Left colon (tissue), 2 donors: ENCODE results near the gene PRSS57. TPM values are rescaled to one million over a fixed set of nuclear protein-coding genes. Genes with fewer than 3 reads are reported as not detected.
A peak's percentile ranks its signal among the peaks of the same experiment; 100 is the strongest.

Experiments
- ATAC-seq: fragments of 200-7000 bp; cut with Tn5 transposase; one replicate; pipeline ENCODE4 v1.9.1; 2020; ENCODE audit warnings: mild to moderate bottlenecking, moderate library complexity
- DNase-seq, 2 donors: peaks; one replicate each; pipeline ENCODE4 v3.0.0-alpha.2; 2020
- intact Hi-C, 2 donors: fragments of 100-400 bp; cut with DNase I in 1 of 2; cut with micrococcal nuclease in 1 of 2; formaldehyde crosslinking; loops; one replicate each; pipeline versions ENCODE4 v1.11.2 to v1.14.0; 2022; cut with DNase I, micrococcal nuclease
- total RNA-seq, 2 donors: library from RNA; stranded (reverse); fragmentation: NEBNext Ultra II Directional; extraction: Animal tissue kit (Norgen Biotek cat#: 25700); gene quantifications; one replicate each; pipeline ENCODE4 v1.2.1, GENCODE V29; 2021
- donor health status: DM: no; HTN: no; CAD: no.
- donor health status: DM: yes; HTN: yes; CAD: no.

PRSS57 gene
- total RNA-seq, 2 donors from 2014 or later = not detected

DNA sequence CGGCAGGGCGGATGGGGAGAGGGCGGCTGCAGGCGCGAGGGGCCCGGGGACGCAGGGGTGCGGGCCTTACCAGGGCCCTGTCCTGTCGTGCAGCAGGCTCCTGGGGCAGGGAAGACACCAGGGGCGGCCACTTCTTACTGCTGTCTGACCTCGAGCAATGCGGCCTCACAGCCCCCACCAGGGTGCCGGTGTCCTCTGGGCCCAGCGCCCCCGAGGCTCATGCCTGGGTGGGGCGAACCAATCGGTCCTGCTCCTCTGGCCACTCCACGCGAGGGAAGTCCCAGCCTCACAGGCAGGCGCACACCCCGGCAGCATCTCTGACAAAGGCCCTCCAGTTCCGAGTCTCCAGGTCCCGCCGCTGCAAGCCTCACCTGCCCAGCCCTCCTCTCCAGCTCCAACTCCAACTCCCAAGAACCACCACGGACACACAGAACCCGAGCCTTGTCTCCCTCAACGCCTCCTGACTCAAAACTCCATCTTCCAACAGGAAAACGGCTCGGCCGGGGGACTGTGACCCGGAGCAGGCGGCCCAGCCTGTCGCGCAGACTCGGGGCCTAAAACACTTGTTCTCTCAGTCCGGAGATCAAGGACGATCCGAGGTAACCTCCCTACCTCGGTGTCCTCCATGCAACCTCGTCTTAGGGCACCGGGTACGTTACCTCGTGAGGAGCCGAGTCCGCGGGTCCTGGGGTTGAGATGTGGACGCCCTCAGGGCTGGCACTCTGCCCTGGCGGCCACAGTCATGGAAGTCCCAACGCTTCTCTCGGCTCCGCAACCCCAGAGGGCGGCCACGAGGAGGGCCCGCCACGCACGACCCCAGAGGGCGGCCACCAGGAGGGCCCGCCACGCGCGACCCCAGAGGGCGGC lies 49.1 kb downstream of the PRSS57 start:
- intact Hi-C loops = no loop called here
- ATAC-seq (peak; percentile 2), DNase-seq (no peak)

DNA sequence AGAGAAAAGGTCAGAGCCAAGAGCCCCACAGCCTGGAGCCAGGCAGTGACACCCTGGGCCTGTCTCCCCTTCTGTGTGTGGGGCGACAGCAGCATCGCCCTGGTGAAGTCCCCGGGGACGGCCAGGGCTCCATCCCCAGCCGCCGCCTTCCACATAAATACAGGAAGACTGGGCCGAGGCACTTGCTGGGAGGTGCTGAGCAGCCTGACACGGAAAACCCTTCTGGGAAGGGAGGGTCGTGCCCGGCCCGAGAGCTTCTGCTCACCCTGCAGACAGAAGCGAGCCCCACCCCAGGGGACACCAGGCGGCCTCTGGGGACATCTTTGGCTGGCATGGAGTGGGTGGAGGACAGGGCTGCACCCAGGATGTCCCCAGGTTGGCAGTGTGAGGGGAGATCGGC lies 50.5 kb downstream of the PRSS57 start:
- no peak for ATAC-seq
- DNase-seq = no peak
- intact Hi-C loops = no loop called here

DNA sequence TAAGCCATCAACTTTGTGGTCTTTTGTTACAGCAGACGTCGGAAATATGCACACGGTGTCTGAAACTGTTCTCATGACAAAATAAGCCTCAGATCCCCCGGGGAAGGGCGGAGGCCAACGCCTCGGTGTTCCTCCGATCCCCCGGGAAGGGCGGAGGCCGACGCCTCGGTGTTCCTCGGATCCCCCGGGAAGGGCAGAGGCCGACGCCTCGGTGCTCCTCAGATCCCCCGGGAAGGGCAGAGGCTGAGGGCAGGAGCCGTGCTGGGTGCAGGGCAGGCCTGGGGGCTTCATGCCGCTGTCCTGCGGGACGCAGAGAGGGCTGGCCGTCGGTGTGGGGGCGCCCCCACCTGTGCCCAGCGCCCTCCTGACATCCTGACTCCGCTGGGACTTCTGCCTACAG lies 50.9 kb downstream of the PRSS57 start:
- intact Hi-C loops = no loop called here
- DNase-seq (no peak), ATAC-seq (no peak)

DNA sequence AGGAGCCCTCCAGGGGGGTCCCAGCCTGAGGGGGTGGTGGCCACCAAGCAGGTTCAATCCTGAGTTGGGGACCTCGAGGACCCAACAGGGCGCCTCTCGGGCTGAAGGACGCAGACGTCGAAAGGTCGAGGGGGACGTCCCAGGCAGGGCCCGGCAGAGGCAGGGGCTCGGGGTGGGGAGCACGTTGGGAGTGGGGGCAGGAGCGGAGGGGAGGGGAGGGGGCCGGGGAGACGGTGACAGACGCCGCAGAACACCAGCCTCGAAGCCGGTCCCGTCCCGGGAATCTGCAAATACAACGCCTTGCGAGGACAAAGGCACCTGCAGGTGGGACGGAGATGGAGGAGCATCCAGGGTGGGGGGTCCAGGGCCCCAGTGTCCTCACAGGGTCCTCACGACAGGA lies 51.5 kb downstream of the PRSS57 start:
- DNase-seq (no peak), ATAC-seq (no peak)
- intact Hi-C loops = no loop called here

DNA sequence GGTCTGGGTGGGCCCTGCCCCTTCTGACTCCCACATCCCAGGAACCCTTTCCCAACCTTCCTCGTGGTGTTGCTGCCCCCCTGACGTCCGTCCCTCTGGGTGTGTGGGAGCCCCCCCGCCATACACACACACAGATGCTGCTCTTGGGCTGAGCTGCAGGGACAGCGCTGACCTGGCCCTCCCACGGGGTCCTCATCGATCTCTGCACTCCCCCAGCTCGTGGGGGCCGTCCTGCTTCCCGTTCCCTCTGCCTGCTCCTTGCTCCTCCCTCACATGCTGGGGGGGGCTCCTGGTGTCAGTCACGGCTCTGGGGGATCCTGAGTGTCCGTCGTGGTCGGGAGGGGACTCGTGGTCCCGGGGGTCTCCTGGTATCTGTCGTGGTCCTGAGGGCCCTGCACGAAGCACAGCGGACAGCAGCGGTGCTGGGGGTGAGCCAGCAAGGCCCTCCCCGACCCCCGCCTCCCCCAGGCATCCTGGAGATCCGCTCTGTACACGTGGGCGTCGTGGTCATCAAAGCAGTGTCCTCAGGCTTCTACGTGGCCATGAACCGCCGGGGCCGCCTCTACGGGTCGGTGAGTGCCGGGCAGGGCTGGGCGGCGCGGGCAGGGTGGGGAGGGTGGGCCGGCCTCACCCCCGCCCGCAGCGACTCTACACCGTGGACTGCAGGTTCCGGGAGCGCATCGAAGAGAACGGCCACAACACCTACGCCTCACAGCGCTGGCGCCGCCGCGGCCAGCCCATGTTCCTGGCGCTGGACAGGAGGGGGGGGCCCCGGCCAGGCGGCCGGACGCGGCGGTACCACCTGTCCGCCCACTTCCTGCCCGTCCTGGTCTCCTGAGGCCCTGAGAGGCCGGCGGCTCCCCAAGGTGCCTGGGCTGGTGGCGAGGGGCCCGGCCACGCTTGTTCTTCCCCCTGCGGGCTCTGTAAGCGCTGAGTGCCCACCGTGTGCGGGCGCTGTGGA lies 52.2 kb downstream of the PRSS57 start:
- no peak for DNase-seq
- ATAC-seq = no peak
- intact Hi-C loops = no loop called here

DNA sequence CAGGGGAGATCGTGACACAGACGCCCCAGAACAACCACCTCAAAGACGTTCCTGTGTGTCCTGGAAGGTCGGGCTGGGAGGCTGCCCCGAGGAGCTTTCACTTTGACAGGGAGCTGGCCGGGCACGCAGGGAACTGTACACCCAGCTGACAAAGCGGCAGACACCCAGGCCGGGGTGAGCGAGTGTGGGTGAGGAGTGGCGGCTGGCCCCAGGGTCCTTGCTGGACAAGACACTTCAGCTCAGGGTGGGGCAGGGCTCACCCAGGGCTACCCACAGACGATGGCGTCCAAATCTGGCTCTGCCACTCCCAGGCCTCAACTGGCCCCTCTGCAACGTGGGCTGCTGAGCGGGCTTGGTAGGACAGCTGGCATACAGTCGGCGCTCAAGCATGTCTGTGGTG lies 53.5 kb downstream of the PRSS57 start:
- intact Hi-C loops = no loop called here
- ATAC-seq = no peak
- DNase-seq = no peak

DNA sequence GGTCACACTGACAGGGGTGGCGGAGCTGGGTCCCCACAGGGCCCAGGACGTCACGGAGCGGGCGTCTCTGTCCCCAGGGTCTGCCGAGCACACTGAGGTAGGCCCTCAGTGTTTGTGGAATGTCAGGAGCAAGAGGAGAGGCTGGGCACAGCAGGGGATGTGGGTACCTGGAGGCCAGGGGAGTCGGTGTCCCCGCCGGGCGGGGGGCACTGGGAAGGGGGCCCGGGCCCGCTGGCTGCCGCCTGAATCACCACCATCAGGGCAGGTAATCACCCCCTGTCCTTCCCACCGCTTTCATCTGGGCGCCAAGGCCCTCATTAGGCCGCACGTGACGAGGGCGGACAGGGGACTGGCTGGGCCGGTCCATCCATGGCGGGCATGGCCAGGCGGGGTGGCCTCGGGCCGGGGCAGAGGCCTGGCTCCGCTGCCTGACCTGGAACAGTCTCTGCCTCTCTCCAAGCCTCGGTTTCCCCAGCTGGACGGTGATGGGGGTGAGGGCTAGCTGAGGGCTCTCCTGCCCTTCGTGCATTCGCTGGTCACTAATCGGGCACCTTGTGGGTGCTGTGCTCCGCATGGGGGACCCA lies 54.6 kb downstream of the PRSS57 start:
- intact Hi-C loops = no loop called here
- ATAC-seq = no peak
- DNase-seq = no peak

DNA sequence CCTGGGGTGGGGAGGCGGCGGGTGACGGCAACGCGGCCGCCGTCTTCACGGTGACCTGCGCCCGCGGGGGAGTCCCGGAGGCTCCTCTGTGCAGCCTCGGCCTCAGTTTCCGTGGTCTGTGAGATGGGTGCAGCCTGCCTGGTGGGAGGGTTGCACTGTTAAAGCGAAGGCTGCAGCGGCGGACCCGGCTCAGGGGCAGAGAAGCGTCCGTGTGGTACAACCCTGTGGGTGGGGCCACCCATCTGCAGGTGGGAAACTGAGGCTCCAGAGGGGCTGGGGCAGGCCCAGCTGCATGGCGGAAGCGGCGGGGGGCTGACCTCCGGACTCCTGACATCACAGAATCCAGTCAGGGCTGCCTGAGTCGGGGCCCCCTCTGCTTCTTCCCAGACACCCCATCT lies 55.1 kb downstream of the PRSS57 start:
- DNase-seq (no peak), ATAC-seq (no peak)
- intact Hi-C loops = no loop called here

DNA sequence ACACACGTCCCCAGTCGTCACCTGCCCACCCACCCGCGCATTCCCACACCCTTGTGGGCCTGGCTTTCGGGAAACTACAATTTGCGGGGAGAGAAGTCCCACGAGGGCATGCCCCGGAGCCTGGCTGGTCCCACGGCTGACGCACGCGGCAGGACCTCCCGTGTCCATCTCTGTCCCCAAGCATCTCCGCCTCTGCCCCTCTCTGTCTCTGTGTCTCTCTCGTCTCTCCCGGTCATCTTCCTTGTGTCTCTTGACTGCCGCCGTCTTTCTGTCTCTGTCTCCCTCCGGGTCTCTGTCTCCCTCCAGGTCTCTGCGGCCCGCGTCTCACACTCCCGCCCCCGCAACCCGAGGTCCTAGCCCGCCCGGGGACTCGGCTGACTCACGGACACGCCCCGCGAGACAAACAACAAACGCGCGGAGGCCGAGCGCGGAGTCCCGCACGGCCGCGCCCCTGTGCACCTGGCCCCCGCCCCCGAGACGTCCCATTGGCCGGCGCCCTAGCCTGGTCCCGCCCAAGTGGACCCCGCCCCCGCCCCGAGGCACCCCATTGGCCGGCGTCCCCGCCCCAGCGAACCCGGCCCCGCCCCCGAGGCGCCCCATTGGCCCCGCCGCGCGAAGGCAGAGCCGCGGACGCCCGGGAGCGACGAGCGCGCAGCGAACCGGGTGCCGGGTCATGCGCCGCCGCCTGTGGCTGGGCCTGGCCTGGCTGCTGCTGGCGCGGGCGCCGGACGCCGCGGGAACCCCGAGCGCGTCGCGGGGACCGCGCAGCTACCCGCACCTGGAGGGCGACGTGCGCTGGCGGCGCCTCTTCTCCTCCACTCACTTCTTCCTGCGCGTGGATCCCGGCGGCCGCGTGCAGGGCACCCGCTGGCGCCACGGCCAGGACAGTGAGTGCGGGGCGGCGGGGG lies 55.7 kb downstream of the PRSS57 start, which contains the start of gene FGF22:
TSS of gene FGF22 (plus strand) at position 627 of the 908 bp plus-strand sequence. CDS start at position 674, 47 bp downstream.
- peak; percentile 95 for ATAC-seq
- intact Hi-C loops = no loop called here
- peak; percentile 92 to 98 for DNase-seq

DNA sequence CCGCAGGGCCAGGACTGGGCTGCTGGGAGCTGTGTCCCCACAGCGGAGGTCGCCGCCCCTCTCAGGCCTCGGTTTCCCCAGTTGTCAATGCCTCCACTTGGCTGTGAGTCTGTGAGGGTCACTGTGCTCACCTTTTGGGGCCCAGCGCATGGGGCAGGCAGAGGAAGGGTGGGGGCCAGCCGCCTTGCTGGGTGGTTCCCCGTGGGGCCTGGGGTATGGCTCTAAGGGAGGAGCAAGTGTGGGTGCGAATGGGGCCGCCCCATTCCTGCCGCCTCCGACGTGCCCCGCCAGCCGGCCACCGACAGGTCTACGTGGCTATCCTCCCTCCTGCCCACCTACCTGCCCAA lies 56.4 kb downstream of the PRSS57 start:
- intact Hi-C loops = no loop called here
- ATAC-seq (no peak), DNase-seq (no peak)

Other genes starting within 250 kb of the PRSS57 start
- 1 to 10 TPM; 4.7 to 9.4 TPM for gene SHC2, start 234.4 kb downstream of the PRSS57 start, total RNA-seq
- 1 to 10 TPM; 3.1 to 5.9 TPM for gene MADCAM1, start 199.0 kb downstream of the PRSS57 start, total RNA-seq
- 10 to 100 TPM; 17.4 to 19.9 TPM for gene TPGS1, start 188.0 kb downstream of the PRSS57 start, total RNA-seq
- 10 to 100 TPM; 62.4 to 67.6 TPM for gene CDC34, start 163.7 kb downstream of the PRSS57 start, total RNA-seq
- under 1 TPM in 1 of 2 donors, not detected in 1; 0.67 TPM for gene GZMM, start 151.4 kb downstream of the PRSS57 start, total RNA-seq
- gene BSG, start 122.9 kb downstream of the PRSS57 start, total RNA-seq = 1,000 to 10,000 TPM in 1 of 2 donors, 100 to 1,000 TPM in 1; 751 to 1,370 TPM
- under 1 TPM; 0.15 to 0.39 TPM for gene HCN2, start 105.6 kb downstream of the PRSS57 start, total RNA-seq
- gene POLRMT, start 61.9 kb downstream of the PRSS57 start, total RNA-seq = 10 to 100 TPM; 52.7 to 64.6 TPM
- not detected for gene FGF22, start 55.6 kb downstream of the PRSS57 start, total RNA-seq
- gene RNF126, start 32.2 kb downstream of the PRSS57 start, total RNA-seq = 10 to 100 TPM; 60.1 to 73.1 TPM
- gene FSTL3, start 19.1 kb downstream of the PRSS57 start, total RNA-seq = 1 to 10 TPM; 4.9 to 8.7 TPM
- 10 to 100 TPM in 1 of 2 donors, 1 to 10 TPM in 1; 8.7 to 11.9 TPM for gene PALM, start 13.5 kb upstream of the PRSS57 start, total RNA-seq
- gene MISP, start 55.7 kb upstream of the PRSS57 start, total RNA-seq = 100 to 1,000 TPM; 414 to 461 TPM
- gene PTBP1, start 102.0 kb upstream of the PRSS57 start, total RNA-seq = 100 to 1,000 TPM; 253 to 306 TPM
- not detected for gene PLPPR3, start 126.5 kb upstream of the PRSS57 start, total RNA-seq
- not detected for gene AZU1, start 132.4 kb upstream of the PRSS57 start, total RNA-seq
- not detected for gene PRTN3, start 145.5 kb upstream of the PRSS57 start, total RNA-seq
- gene ELANE, start 156.9 kb upstream of the PRSS57 start, total RNA-seq = under 1 TPM in 1 of 2 donors, not detected in 1; 0.81 TPM
- 100 to 1,000 TPM in 1 of 2 donors, 10 to 100 TPM in 1; 57.0 to 136 TPM for gene CFD, start 164.2 kb upstream of the PRSS57 start, total RNA-seq
- 10 to 100 TPM; 63.1 to 70.6 TPM for gene MED16, start 197.7 kb upstream of the PRSS57 start, total RNA-seq
- not detected for gene RNU6-9, start 198.0 kb upstream of the PRSS57 start, total RNA-seq
- gene R3HDM4, start 217.8 kb upstream of the PRSS57 start, total RNA-seq = 10 to 100 TPM; 54.6 to 66.4 TPM
- gene KISS1R, start 221.9 kb upstream of the PRSS57 start, total RNA-seq = not detected
- gene ARID3A, start 230.6 kb upstream of the PRSS57 start, total RNA-seq = 10 to 100 TPM; 10.7 to 11.6 TPM